GM12892 (cell line): Measurements from ENCODE around the gene CR1.
"Not testable (repeated sequence)": the region's sequence is repeated elsewhere in the genome, so short reads cannot be mapped to it uniquely, and the experiment has no call there.

Source experiments
- POLR2A ChIP-seq: IDR thresholded peaks from 2 replicates; pipeline ENCODE4 v1.6.1; 2011; ENCODE audit warnings: low read depth, low read length, control low read depth
- POLR2AphosphoS5 ChIP-seq: IDR thresholded peaks from 2 replicates; pipeline ENCODE4 v1.6.1; 2011; ENCODE audit warnings: low read depth, low read length, control low read depth

DNA sequence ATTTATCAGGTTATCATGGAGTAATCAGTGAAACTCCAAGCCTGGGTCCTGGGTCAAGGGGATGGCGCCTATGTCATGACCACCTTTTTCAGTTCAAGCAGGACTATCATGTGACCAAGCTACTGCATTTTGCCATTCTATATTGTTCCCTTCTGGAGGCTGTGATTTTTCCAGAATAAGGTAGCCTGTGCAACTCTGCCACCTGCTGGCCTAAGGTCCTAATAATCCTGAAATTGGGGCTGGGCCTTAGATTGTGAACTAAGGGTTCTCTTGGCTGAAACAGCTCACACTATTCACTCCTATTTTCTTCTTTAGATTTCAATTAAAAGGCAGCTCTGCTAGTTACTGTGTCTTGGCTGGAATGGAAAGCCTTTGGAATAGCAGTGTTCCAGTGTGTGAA, 32.4 kb downstream of the CR1 start:
- not testable (repeated sequence) for TF ChIP-seq POLR2AphosphoS5, POLR2A
